GM18909 (cell line): Measurements from ENCODE around the gene ITGB1BP1.

Experiments
- ATAC-seq: cut with Tn5 transposase; IDR thresholded peaks from one replicate; pipeline ENCODE4 v1.9.1; 2021; ENCODE audit warnings: mild to moderate bottlenecking; ENCODE audit not compliant: unreplicated experiment, poor library complexity

Gene ITGB1BP1

GRCh38 chr2:9428965-9429577 lies 5.7 kb upstream of the ITGB1BP1 start:
- no peak for ATAC-seq

DNA sequence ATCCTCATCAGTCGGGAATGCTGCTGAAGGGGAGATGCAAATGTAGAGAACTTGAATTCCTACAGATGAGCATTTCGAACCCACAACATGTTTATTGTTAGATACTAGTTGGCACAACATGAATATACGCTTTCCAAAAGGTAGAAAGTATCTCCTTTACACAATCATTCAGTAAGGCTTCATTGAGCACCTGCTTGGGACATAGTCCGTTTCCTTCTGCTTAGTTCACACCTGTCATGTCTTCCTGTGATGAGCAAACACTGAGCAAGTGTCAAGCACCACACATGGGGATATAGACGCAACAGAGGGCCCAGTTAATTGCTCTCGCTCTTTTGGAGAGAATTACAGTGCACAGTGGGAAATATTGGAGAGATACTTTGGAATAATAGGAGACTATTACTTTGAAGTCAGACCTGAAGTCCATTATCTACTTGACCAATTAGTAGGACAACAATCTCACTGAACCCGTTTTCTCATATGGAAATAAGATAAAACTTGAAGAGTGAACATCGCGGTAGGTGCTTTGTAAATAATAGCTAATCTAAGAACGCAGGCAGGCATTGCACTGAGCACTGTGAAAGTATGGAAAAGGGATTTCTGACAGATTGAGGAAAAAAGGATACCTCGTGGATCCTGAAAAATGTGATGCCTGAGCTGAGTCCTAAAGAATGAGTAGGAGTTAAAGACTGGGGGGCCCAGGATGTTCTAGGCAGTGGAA lies 1.3 kb upstream of the ITGB1BP1 start:
- no peak for ATAC-seq

DNA sequence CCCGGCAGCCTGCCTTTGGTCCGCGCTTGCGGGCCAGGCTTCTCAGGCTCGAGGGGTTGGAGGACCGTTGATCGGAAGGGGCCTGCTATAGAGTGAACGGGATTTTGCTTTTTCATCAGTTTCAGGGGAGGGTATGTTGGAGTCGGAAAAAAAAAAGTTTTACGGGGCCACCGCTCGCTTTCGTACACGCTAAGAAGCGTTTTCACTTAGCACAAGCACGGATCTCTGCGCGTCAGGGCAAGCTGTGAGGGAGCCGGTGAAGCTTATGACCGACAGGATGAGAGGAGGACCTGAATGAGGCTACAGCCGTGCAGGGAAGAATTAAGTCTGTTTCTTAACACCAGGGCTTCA lies 569 bp upstream of the ITGB1BP1 start:
- ATAC-seq = peak; percentile 11

- ATAC-seq = peak; percentile 39
Observed at GRCh38 chr2:9422321-9423099, 818 bp downstream of the ITGB1BP1 start.

GRCh38 chr2:9420495-9420894 lies 2.8 kb downstream of the ITGB1BP1 start:
- no peak for ATAC-seq

GRCh38 chr2:9419541-9419940 lies 3.8 kb downstream of the ITGB1BP1 start:
- no peak for ATAC-seq

GRCh38 chr2:9418746-9419145 lies 4.6 kb downstream of the ITGB1BP1 start:
- no peak for ATAC-seq

GRCh38 chr2:9417725-9418124 lies 5.6 kb downstream of the ITGB1BP1 start:
- ATAC-seq = no peak

- ATAC-seq = no peak
Observed at GRCh38 chr2:9416962-9417316, 6.4 kb downstream of the ITGB1BP1 start.

DNA sequence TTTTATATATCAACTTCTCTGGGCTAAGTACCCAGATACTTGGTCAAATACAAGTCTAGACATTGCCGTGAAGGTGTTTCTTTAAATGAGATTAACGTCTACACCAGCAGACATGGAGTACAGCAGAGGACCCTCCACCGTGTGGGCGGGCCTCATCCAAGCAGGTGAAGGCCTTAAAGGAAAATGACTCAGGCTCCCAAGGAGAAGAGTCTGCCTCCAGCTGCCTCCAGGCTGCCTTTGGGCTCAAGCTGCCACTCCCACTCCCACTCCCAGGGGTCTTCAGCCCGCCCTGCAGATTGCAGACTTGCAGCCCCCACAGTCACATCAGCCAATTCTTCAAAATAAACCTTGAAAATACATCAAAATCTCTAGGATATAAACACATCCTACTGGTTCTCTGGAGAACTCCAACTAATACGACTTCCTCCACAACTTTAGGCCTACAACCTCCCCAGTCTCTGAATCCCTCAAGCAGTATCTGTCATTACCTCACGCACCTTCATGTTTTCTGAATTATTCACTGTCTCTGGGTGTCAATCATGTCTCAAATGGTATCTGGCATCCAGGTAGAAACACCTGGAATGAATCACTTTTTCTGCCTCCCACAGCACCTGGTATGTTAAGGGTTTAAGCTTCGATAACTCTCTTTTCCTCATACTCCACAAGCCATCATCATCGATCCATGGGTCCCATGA lies 6.9 kb downstream of the ITGB1BP1 start:
- ATAC-seq = no peak

DNA sequence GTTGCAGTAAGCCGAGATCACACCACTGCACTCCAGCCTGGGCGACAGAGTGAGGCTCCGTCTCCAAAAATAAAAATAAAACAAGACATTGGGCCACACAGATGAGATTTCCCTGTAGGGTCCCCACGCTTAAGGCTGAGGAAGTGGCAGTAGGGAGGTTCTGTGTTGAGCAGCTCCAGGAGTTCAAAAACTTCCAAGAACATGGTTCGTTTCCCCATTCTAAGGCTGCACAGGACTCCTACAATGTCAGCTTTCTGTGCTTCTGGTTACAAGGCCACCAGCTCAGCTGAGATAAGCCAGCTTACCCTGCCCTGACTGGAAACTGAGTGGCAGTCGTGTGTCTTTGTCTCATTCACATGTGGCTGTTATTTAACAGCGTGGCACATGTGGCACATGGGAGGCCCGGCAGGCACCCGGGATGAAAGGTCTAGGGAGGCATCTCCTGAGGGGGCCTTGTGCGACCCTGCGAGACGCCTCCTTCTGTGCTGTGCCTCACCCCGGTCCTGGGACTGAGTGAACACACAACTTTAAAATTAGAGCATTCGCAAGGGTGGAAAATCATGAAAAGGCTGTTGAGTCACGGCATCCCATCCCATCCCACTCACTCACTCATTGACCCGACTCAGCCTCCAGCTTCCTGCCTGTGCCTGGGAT lies 7.7 kb downstream of the ITGB1BP1 start:
- ATAC-seq = no peak

DNA sequence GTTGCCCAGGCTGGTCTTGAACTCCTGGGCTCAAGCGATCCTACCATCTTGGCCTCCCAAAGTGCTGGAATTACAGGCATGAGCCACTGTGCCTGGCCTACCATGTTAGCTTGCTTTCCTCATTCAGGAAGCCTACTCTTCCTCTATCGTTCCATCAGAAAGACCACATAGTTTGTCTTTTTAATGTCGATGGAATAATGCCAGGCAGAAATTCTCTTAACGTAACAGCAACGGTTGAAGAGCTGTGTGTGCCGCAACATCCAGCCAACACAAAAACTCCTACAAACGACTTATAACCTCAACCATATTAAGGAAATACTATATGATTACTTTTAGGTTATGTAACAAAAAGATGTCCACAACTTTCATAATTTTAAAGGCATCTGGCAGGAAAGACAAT lies 10.5 kb downstream of the ITGB1BP1 start:
- ATAC-seq = no peak

DNA sequence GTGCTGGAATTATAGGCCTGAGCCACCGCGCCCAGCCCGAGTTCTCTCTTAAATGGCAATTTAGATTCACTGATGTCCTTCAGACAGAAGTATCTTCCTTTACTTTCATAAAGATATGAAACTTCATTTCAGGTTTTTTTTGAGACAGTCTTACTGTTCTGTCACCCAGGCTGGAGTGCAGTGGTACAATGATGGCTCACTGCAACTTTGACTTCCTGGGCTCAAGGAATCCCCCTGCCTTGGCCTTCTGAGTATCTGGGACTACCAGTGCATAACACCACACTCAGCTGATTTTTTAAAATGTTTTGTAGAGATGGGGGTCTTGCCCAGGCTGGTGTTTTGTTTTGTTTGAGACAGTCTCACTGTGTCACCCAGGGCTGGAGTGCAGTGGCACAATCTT lies 13.2 kb downstream of the ITGB1BP1 start:
- ATAC-seq = no peak

DNA sequence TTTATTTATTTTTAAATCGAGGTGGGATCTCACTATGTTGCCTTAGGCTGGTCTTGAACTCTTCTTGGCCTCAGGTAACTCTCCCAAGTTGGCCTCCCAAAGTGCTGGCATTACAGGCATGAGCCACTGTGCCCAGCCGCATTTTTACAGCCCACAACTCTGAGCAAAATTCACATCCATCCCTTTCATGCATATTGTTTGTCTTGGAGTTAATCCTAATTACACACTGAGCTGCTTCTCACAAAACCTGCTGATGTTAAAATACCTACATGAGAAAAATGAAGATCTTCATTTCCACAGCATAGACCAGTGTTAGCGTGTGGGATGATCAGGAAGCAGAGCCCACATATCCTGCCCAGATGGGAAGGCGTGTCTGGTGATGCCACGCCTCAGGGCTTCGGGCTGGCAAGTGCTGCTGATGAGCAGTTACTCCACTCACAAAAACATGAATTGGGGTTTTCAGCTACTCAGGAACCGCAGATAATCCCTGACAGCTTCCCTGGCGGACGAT lies 14.6 kb downstream of the ITGB1BP1 start:
- no peak for ATAC-seq

GRCh38 chr2:9407363-9407811 lies 15.9 kb downstream of the ITGB1BP1 start:
- ATAC-seq = no peak

DNA sequence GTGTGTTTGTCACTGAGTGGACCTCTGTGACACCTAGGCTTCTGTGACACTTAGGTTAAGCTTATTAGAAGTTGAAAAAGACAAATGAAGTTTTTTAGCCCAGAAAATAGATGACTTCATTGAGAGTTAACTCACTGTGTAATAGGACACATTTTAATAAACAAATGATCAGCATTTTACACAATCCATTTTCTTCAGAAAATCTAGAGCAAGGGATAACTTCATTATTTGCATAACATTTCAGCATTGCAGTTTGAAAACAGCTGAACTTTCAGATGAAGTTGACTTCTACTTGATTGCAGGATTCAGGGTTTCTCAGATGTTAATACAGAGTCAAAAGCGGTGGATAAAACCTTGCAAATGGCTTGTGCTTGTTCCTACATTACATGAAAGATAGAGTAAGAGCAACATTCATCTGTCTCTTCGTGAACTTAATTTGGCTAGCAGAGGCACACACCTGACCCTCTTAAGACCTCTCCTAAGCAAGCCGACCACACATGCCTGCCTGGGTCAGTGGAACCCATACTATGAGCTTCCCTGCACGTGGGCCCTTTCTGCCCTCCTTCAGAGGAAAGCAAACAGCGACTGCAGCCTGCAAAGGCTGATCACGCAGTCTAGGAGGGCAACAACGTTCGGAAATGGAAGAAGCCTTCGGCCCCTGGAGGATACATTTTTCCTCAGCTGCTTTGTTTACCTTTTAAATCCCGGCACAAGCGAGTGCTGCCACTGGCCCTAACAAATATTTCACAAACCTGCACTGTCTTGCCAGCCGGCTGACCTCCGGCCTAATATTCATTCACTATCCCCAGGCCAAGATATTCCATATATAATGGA lies 16.6 kb downstream of the ITGB1BP1 start:
- no peak for ATAC-seq

- no peak for ATAC-seq
Observed at GRCh38 chr2:9405636-9406035, 17.7 kb downstream of the ITGB1BP1 start.

GRCh38 chr2:9404451-9404850 lies 18.9 kb downstream of the ITGB1BP1 start:
- no peak for ATAC-seq

GRCh38 chr2:9403924-9404323 lies 19.4 kb downstream of the ITGB1BP1 start:
- ATAC-seq = no peak
